Activated T-cell treated with anti-CD3 and anti-CD28 coated beads for 1 hour (primary cell): ENCODE results near the gene COMTD1.

Source experiments
- DNase-seq: peaks from one replicate; pipeline ENCODE4 v3.0.0-alpha.2; 2020; ENCODE audit warnings: low read depth

COMTD1 gene

DNA sequence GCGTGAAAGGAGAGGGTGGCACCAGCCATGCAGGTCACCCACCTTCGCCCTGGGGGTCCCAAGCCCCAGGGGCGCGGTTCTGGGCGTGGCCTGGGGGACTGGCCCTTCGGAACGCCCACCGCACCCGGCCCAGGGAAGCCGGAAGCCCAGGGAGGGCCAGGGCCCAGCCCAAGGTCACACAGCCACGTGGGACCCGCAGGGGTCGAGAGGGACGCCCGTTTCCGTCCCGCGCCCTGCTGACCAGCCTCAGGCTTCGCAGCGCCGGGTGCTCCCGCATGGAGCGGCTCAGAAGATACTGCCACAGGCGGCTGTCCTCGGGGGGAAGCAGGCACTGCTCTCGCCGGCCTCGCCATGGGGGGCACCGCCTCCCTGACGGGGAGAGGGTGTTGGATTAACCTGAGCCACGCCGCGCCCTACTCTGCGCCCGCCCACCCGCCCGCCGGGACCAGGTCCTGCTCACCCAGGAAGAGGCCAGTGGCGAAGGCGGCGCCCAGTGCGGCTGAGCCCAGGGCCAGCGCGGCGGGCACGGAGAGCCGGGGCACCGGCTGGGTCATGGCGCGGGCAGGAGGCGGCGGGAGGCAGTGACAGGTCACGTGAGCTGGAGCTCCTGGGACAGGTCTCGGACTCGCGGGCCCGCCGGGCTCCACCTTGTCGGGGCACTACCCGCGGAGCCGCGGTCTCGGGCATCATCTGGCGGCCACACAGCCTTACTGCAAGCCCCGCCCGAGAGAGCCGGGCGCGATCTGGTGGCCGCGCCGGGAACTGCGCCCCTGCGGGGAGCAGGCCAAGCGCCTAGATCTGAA lies at the start of gene COMTD1:
Gene COMTD1 (minus strand): TSS at position 583 of the 803 bp plus-strand sequence. CDS start 29 bp downstream, at position 554.
- peak; percentile 90 for DNase-seq

DNA sequence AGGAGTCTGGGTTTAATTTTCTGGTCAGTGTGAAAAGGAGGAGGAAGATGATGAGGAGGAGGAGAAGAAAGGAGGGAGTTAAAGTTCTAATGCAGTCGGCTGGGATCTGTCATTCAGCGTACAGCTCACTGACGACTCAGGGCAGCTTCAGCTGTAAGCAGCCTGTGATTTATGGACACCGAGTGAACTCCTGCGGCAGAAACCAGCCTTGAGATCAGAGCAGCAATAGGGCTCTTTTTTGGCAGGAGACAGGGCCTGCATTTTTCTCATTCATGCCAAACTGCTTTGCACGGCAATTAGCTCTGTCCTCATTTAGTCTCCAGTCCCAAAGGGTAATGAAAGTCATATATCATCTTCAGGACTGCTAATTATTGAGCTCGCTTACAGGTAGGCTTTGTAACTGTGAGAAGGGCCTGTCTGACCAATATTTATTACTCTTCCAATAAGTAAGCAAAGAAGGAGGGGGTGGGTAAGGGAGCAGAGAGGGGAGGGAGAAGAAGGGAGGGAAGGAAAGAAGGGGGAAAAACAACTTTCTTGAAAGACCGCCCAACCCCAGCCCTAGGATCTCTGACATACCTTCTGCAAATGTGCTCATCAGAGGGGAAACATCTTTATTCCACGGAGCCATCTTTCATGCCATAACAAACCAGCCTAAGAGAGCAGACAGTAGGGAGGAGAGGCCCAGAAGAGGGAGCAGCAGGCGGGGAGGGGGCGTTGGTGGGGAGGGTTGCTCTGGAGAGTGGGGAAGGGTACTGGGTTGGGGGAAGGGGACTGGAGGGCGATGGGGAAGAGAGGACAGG lies 48.1 kb upstream of the COMTD1 start:
- DNase-seq, result no peak

DNA sequence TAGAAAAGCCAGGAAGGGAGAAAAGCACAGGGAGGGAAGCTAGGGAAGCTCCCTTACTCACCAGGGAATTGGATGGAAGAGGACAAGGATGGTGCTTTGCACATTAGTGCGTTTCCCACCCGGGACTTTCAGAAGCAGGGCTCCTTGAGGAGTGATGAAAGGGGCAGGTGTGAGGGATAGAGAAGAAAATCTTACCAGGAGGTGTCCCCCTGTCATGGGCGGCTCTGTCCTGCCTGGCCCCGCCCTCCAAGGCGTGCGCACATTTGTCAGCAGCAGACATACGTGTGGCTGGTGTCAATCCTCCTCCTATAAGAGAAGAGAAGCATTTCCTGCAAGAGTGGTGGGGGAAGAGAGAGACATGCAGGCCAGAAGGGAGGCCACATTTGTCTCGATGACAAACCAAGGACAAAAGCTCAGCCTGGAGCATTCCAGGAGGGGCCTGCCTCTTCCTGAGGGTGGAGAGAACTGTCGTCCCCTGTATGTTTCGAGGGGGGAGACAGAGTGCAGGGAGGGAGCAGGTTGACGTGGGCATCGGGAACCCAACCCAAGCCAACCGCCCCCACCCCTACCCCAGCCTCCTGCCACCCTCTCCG lies 47.4 kb upstream of the COMTD1 start:
- no peak for DNase-seq

DNA sequence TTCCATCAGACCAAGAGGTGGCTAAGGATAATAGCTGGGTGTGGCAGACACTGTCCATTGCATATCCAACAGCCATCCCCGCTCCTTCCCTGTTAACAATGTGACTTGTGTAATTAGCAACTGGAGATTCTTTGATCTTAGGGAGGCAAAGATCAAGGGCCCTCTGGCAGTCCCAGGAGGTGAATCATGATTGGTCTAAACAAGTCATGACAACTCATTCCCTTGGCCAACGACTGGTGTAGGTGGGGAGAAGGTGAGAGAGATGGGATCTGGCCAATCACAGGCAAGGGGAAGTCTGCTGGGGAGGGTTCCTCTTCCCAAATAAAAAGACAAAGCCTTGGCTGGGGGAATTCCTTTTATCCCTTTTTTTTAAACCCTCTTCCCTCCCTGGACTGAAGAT lies 46.2 kb upstream of the COMTD1 start:
- DNase-seq, result no peak

- DNase-seq, result no peak
Measured at GRCh38 chr10:75280236-75280635, 44.5 kb upstream of the COMTD1 start.

DNA sequence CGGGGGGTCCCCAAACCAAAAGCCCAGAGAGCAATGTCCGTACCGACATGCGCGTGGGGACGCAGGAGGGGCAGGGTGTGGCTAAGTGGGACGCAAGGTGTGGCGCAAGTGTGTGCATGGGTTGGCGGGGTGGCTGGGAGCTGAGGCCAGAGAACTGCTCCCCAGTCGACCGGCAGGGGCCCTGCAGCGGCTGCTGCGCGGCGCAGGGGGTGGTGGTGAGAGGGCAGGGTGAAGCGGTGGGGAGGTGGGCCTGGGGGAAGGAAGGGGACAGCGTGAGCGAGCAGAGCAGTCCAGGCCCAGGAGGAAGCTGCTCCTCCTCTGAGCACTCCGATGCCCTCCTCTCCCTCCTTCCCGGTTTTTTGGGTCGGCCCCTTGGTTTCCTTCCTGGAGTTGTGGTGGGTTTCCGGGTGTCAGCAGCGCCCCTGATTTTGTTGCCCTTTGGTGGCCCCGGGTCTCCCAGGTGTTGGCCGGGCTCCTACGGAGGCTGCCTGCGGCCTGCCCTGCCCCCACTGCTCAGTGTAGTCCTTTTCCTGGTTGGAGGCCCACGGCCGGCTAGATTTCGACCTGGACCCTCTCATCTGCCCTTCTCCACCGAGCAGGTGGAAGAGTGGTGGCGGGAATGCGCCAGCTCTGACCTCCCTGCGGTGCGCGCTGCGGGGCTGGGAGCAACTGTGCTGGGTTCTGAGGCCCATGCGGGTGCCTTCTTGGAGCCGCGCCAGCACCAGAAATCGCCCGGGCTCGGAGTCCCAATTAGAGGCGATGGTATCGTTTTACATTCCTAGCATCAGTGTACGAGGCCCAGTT lies 40.5 kb upstream of the COMTD1 start:
- no peak for DNase-seq

DNA sequence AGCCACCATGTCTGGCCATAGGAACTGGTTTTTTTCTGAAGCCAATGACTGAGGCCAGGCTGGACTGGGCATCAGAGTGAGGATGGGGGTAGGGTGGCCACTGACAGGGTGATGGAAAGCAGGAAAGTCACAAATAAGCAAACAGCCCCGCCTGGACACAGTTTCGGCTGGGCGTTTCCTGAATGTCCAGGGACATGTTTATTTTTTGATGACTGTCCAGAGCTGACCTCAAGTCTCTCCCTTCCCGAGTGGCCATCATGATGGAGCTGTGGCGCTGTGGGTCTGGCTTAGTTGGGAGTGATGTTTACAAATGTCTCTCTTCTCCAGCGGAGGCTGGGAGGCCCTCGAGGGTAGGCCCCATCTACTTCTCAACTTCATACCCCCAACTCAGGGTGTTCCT lies 37.1 kb upstream of the COMTD1 start:
- no peak for DNase-seq

DNA sequence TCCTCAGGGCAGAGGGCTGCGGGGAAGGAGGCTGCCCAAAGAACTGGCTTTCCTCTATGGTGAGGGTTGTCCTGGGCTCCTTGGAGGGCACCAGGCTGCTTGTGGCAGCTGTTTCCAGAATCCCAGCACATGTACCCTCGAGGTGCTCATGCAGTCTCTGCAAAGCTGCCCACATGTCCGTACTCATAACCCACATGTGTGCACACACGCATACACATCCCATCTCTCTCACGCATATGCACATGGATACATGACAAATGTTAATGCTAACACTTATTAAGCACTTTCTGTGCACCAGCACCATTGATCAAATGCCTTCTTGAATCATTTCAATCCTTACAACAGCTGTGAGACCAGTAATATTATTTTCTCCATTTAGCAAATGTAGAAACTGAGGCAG lies 36.3 kb upstream of the COMTD1 start:
- no peak for DNase-seq

DNA sequence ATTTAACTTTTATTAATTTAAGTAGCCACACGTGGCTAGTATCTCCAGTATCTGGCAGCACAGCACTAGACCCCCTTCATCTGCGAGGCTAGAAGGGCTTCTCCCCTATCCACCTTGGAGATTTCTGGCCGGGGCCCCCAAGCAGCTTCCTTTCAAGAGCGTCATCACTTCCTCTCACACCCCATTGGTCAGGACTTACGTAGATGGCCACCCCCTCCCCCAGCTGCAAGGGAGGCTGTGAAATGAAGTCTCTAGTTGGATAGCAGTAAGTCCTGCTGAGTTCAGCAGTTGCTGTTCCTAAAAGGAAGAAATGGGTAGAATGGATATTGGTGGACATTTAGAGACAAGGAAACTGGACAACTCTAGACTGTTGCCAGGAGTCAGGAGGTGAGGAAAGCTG lies 33.8 kb upstream of the COMTD1 start:
- DNase-seq, result no peak

GRCh38 chr10:75266945-75267344 lies 31.2 kb upstream of the COMTD1 start:
- no peak for DNase-seq

- DNase-seq, result no peak
Measured at GRCh38 chr10:75265856-75266255, 30.1 kb upstream of the COMTD1 start.

- DNase-seq, result no peak
Measured at GRCh38 chr10:75263806-75264205, 28.0 kb upstream of the COMTD1 start.

- no peak for DNase-seq
Measured at GRCh38 chr10:75261813-75262705, 26.3 kb upstream of the COMTD1 start.

DNA sequence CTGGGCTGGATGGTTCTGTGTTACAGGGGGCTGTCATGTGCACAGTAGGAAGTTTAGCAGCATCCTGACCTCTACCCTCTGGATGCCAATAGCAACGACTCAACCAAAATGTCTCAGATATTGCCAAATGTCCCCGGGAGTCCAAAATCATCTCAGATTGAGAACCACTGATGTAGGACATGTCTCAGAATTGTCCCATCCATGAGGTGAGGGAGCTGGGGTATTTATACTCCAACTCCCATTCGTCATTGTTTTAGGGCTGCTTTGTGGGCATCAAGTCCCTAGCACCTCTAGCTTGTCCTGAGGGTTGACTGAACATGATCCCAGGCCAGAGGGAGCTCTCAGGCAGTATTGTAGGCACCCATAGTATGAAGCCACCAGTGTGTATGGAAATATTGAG lies 25.2 kb upstream of the COMTD1 start:
- DNase-seq, result no peak

DNA sequence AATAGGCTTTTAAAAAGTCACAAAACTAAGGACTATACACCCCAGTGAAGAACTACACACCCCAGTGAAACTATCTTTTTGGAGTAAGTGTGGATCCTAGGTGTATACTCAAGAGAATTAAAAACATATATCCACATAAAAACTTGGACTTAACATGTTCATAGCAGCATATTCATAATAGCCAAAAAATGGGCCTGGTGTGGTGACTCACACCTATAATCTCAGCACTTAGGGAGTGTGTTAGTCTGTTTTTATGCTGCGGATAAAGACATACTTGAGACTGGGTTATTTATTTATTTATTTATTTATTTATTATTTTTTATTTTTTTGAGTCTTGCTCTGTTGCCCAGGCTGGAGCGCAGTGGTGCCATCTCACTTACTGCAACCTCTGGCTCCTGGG lies 19.0 kb upstream of the COMTD1 start:
- no peak for DNase-seq

- DNase-seq, result no peak
Measured at GRCh38 chr10:75253281-75254220, 17.8 kb upstream of the COMTD1 start.

- DNase-seq, result no peak
Measured at GRCh38 chr10:75250934-75251333, 15.2 kb upstream of the COMTD1 start.

DNA sequence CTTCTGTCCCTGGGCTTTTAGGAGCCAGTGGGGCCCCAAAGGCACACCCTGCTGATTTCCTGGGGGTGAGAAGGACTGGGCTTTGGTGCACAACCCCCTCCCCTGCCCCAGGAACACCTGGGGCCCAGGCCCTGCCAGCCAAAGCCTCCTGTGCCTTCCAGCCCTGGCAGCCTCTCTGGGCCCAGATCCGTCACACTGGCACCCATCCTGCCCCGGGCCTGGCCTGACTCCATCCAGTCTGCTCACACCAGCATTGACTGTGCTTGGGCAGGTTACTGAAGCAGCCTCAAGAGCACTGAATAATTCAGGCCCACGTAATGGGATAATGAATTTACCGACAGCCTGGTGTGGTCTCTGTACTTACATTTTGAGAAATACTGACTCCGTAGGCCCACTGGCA lies 12.0 kb upstream of the COMTD1 start:
- DNase-seq, result no peak

GRCh38 chr10:75246506-75246905 lies 10.7 kb upstream of the COMTD1 start:
- DNase-seq, result no peak
